Measurements from ENCODE around the gene VPREB3.

GRCh38 chr22:23712256-23712655, 42.0 kb downstream of the VPREB3 start:
- TF ChIP-seq CTCF (IDR thresholded peaks at IDR 0.05; ENCODE audit: low read depth, low read length) (no peak), EZH2phosphoT487 (IDR thresholded peaks at IDR 0.05; ENCODE audit: low read depth) (no peak)
